Stimulated activated CD4-positive, alpha-beta T cell treated with anti-CD3 and anti-CD28 coated beads, Interleukin-12 subunit alpha, Interleukin-12 subunit beta, amount 100 ng/mL, for 4 hours (primary cell): ENCODE data around the gene ZNF609.

Experiments used
- DNase-seq: peaks from one replicate; pipeline ENCODE4 v3.0.0-alpha.2; 2020

The ZNF609 gene

DNA sequence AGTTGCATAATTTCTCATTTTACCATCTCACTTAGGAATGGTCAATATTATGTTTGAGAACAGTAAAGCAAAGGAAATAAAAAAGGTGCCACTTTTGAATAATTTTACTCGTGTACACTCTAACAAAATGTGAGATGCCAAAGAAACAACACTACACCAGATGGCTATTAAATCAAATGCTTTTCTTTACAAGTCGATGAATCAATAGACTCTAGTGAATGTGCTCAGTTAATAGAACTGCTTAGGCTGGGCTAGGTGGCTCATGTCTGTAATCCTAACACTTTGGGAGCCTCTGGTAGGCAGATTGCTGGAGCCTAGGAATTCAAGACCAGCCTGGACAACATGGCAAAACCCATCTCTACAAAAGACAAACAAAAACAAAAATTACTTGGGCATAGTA, 87.9 kb downstream of the ZNF609 start:
- no peak for DNase-seq

DNA sequence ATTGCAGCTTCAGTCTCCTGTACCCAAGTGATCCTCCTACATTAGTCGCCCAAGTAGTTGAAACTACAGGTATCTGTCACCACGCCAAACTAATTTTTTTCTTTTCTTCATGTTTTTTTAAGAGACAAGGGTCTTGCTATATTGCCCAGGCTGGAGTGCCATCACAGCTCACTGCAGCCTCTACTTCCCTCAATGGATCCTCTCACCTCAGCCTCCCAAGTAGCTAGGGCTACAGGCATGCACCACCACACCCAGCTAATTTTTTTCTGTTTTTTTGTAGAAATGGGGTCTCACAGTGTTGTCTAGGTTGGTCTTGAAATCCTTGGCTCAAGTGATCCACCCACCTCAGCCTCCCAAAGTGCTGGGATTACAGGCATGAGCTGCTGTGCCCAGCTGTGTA, 89.5 kb downstream of the ZNF609 start:
- DNase-seq: no peak

DNA sequence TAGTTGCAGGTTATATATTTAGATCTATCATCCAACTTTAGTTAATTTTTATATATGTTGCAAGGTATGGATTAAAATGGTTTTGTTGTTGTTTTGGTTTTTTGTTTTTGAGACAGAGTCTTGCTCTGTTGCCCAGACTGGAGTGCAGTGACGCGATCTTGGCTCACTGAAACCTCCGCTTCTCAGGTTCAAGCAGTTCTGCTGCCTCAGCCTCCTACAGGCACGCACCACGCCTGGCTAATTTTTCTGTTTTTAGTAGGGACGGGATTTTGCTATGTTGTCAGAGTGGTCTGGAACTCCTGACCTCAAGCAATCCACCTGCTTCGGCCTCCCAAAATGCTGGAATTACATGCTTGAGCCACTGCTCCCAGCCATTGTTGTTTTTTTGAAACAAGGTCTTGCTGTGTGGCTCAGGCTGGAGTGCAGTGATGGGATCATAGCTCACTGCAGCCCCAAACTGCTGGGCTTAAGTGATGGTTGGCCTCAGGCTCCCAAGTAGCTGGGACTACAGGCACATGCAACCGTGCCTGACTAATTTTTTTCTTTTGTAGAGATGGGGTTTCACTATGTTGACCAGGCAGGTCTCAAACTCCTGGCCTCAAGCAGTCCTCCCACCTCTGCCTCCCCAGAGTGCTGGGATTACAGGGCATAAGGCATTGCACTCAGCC, 92.0 kb downstream of the ZNF609 start:
- DNase-seq: no peak

DNA sequence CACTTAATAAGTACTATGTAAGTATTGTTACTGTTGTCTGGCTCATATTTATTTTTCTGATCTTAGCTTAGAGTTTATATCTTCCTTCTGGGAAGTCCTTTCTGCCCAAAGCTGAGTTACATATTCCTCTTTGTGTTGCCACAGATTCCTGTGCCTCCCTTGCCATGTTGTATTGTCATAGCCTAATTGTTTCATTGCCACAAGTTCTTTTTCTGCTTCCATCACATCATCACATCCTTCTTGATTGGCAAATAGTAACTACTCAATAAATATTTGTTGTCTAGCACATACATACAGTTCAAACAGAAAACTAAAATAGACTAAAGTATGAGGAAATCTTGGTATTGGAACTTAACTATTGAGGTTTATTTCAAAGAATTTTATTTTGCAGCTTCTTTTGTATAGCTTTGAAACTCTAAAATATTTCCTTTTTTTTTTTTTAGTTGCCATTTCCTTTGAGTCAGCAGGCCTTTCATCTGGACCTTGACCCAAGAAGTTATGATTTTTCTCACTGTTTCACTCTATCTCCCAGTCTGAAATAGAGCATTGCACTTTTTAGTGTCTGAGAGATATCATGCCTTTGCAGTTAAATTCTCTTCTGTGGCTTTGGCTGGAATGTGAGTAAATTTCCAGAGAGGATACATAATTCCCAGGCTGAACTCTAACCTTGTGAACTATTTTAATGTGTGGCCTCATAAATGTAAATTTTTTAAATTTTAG, 98.2 kb downstream of the ZNF609 start:
- no peak for DNase-seq

DNA sequence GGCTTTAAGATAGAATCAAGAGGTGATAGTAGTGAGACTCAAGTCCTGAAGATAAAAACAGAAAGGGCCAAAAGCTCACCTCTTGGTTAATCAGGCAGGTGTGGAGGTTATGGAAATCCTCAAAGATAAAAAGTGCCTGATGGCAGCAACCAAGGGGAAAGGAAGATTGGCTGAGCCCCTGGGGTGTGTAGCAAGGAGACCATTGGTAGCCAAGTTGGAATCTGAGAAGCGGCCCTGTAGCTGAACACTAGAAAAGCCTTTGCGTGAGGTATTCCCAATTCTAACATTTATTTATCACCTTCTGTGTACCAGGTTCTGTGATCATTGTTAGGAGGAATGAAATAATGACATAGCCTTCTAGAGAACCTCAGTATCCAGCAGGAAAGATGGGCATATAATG, 98.9 kb downstream of the ZNF609 start:
- DNase-seq: no peak

DNA sequence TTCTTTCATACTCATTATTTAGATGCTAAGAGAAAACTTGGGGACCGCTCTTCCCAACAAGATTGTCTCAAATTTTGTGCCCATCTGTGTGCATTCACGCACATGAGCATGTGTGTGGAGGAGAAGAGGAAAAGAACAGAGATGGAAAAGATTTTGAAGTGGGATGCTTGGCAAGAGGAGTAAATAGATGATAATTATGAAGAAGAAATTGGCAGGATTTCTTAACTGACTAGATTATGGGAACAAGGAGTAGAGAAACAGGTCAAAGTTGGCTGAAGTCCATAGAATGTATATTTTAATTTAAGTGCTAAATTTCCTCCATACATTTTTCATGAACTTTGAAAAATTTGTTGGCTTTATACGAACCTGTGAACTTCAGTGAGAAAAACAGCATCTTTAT, 100.1 kb downstream of the ZNF609 start:
- no peak for DNase-seq

DNA sequence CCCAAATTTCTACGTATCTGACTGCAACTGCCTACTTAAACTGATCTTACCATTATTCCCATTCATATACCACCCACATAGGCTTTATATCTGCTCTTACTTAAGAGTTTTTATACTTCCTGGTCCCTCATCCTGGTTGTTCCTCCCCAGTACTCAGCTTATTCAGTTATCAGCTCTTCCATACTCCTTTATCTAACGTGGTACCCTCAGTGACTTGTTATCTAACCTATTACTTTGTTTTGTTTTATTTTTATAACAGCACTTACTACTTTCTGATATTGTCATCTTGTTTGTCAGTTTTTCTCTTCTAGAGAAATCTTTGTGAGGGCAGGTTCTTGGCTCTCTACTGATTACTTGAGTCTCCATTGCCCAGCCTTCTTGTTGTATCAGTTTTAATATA, 100.6 kb downstream of the ZNF609 start:
- DNase-seq: no peak

DNA sequence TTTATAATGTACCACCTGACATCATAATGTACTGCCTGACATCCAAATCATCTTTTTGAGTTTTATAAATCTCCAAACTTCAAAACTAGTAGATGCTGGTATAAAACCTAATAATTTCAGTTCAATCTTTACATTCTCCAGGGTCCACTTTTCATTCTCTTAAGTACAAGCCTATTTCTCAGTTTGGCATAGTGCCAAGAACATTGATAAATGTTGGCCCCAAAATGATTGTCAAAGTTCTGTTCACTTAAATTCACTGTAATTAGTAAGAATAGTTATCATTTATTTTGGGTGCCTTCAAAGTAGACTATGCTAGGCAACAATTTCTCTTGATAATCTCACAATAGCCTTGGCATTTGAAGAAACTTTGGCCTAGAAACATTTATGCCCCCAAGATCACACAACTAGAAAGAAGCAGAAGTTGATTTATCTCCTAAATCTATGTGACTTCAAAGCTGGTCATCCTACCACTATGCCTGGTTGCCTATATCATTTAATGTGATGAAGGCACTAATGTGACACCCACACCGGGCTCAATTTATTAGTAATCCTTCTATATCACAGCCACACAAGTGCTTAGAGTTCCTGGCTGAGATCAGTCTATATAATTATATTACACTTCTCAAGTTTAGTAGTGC, 101.7 kb downstream of the ZNF609 start:
- no peak for DNase-seq

DNA sequence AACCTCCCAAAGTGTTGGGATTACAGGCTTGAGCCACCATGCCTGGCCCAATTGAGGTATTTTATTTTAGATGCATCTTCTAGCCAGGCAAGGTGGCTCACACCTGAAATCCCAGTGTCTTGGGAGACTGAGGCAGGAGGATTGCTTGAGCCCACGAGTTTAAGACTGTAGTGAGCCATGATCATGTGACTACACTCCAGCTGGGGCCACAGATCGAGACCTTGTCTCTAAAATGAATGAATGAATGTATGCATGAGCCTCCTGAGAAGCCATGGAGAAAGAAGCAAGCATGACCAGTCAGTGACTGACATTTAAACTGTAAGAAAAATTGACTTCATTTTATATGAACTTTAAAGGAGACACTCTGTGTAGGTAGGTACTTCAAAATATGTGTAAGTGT, 105.7 kb downstream of the ZNF609 start:
- DNase-seq: no peak

DNA sequence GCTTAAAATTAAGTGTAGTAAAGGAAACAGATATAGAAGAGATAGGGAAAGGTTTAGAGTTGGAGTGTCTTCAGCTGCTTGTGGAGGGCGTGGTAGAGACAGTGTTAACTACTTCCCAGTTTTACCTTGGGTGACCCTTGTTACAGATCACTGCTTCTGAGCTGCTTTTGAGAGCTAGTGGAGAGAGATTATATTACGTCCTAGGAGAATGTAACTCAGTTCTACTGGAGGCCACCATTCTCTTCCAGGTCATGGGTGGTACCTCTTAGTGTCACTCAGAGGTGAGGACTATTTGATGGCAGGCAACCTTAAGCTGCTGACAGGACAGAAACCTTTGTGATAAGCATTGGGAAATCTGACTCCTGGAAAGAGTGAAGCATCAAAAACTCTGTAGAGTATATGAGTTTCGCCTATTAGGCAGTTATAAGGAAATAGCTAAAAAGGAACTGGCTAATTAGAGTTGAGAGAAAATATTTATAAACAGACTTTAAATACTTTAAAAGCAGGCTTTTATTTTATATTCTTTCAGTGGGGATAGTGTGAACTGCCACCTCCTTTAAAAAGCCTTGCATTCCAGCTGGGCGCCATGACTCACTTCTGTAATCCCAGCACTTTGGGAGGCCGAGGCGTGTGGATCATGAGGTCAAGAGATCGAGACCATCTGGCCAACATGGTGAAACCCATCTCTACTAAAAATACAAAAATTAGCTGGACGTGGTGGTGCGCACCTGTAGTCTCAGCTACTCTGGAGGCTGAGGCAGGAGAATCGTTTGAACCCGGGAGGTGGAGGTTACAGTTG, 106.5 kb downstream of the ZNF609 start:
- DNase-seq: no peak

DNA sequence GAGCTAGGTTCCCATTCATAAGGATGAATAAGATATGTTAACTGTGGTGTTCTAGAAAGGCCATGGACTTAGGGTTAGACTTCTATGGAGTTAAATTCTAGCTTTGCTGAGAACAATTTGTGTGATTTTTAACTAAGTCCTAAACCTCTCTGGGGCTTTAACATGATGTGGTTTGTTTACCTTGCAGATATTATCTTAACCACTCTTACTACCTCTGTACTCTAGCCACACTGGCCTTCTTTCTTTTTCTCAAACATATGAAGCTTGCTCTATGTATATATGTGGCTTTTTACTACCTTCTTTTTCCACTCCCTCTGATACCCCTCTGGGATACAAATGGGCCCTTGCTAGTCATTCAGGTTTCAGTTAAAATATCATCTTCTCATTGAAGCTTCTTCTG, 108.4 kb downstream of the ZNF609 start:
- DNase-seq: no peak

DNA sequence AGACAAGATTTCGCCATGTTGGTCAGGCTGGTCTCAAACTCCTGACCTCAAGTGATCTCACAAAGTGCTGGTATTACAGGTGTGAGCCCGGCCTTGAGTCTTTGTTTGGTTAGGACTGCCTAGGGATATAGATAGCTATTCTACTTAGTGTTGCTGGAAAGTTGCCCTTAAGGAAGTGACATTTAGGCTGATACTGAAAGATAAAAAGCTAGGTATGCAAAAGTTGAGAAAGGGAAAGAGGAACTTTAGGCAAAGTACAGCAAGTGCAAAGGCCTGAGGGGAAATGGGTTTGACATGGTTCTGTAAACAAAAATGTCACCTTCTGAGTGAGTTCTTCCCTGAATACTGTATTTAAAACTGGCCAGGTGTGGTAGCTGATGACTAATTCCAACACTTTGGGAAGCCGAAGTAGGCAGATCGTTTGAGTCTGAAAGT, 111.5 kb downstream of the ZNF609 start:
- no peak for DNase-seq

DNA sequence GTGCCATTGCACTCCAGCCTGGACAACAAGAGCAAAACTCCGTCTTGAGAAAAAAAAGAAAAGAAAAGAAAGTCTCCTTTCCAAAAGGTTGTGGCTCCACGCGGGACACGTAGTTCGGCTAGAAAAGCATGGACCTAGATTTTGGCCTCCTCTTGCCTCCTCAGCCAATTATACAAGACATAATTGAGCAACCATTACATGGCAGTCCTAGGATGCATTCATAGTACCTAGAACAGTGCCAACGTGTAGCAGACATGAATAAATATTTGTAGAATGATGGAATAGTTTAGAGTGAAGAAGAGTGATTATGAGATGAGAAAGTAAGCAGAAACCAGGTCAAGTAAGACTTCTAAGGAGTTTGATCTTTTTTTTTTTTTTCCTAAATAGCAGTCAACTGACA, 112.5 kb downstream of the ZNF609 start:
- no peak for DNase-seq

DNA sequence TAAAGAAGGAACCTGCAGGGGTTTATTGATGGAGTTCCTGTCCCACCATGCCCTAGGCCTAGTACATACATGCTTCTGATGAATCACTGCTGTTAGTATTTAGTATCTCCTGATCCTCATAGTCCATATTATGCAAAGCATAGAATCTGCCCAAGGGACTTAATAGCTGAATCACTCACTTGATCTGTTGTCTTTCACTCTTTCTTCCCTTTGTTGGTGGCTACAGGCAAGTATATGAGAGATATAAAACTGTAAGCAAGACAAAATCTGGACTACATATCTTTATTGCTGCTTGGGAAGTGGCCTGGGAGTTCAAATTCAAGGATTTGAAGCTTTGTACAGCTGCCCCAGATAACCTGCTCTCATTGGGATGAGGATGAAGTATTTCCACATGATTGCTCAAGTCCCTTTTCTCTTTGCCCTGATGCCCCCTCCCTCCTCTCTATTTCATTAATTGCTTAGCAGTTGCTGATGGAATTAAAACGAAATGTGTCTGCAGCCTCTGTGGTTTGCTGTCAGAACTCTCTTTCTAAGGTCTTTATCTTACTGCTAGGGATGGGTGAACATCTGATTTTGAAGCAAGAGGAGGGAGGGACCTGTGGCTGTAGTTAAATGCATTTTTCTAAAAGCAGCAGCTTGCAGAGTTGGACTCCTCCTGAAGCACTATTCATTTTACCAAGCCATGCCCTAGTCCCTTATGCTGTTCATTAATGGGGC, 114.1 kb downstream of the ZNF609 start:
- no peak for DNase-seq

DNA sequence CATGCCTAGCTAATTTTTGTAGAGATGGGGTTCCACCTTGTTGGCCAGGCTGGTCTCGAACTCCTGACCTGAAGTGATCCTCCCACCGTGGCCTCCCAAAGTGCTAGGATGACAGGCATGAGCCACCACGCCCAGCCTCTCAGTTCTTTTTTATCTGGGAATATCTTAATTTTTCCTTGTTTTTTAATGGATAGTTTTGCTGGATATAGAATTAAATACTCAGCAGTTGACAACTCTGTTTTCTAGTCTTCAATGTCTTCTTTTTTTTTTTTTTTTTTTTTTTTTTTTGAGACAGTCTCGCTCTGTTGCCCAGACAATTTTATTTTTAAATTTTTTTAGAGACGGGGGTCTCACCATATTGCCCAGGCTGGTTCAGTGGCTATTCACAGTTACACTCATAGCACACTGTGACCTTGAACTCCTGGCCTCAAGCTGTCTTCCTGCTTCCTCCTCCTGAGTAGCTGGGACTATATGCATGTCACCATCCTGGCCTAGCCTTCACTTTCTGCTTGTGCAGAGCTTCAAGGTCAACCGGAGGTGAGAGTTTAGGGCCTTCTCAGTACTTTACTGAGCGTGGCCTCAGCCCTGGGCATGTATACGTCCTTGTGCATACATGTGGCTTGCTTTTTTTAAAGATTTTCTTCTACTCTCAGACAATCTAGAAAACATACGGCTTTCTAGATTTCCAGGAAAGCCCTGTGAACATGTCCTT, 120.5 kb downstream of the ZNF609 start:
- no peak for DNase-seq

DNA sequence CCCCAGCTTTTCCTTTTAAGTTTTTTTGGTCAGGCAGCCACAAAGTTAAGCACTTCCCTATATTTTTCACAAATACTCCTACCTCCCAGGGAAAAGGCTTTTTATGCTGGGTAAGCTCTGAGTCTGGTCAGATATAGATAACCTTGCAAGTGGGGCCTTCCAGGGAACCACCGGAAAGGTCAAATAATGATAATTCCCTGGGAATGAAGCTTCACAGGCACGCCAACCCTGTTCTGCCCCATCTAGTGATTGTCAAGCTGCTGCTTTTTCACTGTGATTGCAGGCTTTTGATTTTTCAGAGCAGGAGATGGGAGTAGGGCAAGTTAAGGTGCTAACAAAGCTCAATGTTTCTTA, 121.0 kb downstream of the ZNF609 start:
- no peak for DNase-seq

DNA sequence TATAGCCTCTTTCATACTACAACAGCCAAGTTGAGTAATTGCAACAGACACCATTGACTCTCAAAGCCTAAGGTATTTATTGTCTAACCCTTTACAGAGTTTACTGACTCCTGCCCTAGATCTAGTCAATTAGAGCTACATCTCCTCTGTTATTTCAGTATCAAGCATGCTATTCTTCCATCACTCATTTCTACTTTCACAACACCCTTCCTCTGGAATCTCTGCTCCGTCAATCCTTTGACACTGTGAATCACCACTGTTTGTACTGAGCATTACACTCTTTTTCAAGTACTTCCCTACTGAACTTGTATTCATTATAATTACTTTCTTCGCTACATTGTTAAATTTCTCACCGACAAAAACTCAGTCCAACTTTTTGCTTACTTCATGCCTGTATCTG, 121.8 kb downstream of the ZNF609 start:
- no peak for DNase-seq

DNA sequence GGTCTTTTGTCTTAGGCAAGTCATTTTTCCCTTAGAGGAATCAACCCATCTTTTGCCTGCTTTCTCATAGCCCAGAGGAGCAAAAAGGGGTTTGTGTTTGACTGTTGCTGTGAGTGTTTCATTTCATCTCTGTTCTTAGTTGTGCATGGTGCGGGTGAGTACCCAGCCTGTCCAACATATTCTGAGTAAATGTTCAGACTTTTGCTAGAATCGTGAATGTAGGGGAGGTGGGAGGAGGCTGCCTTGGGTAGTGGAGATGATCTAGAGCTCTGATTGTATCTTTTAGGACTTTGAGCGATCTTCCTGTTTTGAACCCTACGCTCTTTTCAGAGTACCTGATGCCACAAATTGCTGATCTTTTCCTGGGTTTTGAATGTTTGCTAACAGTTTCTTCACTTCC, 123.1 kb downstream of the ZNF609 start:
- DNase-seq: no peak

DNA sequence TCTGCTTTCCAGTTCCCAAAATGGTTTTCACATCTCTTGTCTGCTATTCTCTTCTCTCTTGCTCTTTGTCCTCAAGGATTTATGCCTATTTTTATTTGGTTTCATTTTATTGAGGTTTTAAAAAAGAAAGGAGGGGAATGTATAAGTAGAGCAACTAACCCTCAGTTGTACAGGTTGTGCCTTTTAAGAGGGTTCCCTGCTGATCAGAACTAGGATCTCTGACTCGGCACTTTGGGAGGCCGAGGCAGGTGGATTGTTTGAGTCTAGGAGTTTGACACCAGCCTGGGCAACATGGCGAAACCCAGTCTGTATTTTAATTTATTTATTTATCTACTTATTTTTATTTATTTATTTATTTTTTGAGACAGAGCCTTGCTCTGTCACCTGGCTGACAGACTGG, 123.6 kb downstream of the ZNF609 start:
- DNase-seq: no peak

DNA sequence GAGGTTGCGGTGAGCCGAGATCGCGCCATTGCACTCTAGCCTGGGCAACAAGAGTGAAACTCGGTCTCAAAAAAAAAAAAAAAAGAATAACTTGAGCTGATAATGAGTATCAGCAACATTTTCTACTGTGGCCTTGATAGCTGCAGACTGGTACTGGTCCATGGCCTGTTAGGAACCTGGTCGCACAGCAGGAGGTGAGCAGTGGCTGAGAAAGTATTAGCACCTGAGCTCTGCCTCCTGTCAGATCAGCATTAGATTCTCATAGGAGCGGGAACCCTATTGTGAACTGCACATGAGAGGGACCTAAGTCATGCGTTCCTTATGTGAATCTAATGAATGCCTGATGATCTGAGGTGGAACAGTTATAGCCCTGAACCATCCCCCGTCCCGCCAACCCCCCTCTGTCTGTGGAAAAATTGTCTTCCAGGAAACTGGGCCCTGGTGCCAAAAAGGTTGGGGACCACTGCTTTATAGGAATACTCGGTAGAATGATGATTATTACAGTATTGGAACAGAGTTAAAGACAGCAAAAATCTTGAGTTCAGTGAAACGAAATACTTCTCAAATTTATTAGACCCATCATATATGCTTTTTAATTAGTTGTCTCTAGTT, 126.0 kb downstream of the ZNF609 start:
- DNase-seq: no peak

DNA sequence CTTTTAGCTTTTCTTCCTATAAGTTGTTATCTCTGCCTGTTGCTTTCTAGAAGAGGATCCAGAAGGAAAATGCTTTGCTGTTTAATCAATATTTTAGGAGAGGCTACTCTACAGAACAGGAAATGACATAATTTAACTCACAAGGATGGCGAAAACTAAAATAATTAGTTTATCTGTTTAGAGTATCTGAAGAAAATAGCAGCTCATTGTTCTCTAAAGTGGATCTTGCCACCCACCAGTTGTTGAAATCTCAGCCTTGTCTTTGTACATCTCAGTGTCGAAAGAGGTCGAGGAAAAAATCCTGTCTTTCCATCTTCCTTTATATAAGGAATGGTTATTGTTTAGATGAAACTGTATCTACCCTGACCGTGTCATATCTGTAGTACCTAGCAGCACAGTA, 126.6 kb downstream of the ZNF609 start:
- no peak for DNase-seq
